HL-60/S4 treated with phorbol 12-myristate 13-acetate at 8.2 ng/mL for 4 days and 3 days (cell line): ENCODE measurements around the gene CENPS.

Source experiments
- in situ Hi-C: fragments of 300-500 bp; cut with MboI; formaldehyde crosslinking; loops from 2 replicates; pipeline ENCODE4 v1.15.0; 2022; ENCODE audit warnings: low sequenced_read_pairs

Gene CENPS

DNA sequence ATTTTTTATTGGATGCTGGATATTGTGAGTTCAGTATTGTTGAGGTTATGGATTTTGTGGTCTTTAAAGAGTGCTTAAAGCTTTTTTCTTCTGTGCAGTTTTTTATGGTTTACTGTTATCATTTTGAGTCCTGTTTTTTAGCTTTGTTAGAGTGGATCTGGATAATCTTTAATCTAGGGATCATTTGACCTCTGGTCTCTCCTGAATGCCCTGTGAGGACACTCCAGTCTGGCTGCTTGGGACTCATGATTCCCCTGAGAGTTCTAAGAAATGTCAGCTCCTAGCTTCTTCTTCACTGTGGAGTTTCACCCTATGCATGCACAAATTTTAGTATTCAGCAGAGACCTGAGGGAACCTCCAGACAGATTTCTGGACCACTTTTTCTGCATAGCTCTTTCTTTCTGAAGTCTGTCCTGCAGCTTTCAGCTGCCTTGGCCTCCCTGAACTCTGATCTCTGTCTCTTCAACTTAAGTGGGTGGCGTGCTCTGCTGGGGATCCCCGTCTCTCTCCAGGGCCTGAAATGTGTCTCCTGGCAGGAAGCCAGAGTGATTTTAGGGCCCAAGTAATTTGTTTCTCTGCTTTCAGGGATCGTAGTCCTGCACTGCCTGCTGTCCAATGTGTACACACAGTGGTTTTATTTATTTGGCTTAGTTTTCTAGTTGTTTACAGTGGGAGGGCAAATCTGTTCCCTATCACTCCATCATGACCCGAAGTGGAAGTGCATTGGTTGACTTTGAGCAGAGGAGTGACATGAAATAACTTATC is 59.2 kb downstream of the CENPS start:
- in situ Hi-C loops, result no loop called here

DNA sequence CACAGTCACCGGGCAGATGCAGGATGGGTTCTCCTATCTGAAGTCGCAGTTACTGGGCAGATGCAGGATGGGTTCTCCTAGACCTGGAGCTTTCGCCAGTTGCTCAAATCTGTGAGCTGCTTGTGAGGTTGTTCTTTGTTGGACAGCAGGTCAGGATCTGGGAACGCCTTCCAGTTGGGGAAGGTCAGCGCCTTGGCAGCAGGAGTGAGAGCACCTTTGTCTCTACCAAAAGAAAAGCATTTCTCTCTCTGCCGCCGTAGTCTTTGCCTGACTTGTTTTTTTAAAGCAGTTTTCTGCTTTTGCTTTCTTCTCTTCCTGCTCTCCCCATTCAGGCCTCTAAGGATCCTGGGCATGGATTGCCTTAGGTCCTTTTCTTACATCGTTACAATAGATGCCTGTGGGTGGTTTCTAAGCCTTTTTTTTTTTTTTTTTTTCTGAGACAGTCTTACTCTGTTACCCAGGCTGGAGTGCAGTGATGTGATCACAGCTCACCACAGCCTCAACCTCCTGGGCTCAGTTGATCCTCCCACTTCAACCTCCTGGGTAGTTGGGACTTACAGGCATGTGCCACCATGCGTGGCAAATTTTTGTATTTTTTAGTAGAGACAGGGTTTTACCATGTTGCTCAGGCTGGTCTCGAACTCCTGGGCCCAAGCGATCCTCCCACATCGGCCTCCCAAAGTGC is 60.2 kb downstream of the CENPS start:
- in situ Hi-C loops, result no loop called here
